GM21619 (cell line): ENCODE measurements around the gene DISC1.
"Not testable (repeated sequence)": the region's sequence is repeated elsewhere in the genome, so short reads cannot be mapped to it uniquely, and the experiment has no call there.

ENCODE experiments used
- ATAC-seq: cut with Tn5 transposase; IDR thresholded peaks from one replicate; pipeline ENCODE4 v1.9.1; 2021; ENCODE audit not compliant: unreplicated experiment

DISC1 gene

DNA sequence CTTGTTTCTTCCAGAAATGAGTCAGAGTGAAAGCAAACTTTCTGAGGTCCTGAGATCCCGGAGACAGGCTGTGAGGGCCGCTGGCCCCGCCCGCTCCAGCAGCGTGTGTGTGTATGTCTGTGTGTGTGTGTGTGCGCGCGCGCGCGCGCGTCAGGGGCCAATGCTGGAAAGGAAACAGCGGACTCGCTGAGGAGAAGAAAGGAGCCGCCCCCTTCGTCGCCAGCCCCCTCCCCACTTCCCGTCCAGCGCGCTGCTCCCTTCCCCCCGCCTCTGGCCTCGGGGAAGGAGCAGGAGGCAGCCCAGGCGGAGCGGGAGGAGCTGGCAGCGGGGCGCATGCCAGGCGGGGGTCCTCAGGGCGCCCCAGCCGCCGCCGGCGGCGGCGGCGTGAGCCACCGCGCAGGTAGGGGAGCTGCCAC is at the start of gene DISC1:
Gene DISC1 (plus strand): TSS at position 256 of the 416 bp plus-strand sequence. CDS start 78 bp downstream, at position 334.
- ATAC-seq: peak; percentile 69

DNA sequence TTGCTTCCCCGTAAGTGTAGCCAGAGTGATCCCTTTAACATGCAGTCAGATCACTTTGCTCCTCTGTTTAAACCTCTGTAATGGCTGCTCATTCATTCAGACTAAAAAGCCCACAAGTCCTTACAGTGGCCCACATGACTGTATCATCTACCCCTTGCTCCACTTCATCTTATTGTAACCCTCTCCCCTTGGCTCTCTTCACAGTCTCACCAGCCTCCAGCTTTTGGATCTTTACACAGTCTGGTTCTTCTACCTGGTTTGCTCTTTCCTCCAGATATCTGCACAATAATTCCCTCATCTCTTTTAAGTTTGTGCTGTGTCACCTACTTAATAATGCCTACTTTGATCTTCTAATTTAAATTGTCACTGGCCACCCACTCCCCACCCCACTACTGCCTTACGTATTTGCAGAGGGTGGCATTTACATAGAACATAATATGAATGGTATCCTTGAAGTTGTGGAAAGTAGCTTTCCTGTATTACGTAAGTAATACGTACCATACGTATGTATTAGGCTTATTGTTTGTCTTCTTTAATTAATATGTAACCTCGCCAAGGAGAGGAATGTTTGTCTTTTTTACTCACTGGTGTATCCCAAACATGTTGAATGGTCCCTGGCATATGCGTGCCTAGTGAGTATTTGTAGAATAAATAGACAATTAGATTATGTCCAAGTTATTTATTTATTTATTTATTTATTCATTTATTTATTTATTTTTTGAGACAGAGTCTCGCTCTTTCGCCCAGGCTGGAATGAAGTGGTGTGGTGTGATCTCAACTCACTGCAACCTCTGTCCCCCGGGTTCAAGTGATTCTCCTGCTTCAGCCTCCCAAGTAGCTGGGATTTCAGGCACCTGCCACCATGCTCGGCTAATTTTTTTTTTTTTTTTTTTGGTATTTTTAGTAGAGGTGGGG is 49.5 kb upstream of the DISC1 start:
- no peak for ATAC-seq

DNA sequence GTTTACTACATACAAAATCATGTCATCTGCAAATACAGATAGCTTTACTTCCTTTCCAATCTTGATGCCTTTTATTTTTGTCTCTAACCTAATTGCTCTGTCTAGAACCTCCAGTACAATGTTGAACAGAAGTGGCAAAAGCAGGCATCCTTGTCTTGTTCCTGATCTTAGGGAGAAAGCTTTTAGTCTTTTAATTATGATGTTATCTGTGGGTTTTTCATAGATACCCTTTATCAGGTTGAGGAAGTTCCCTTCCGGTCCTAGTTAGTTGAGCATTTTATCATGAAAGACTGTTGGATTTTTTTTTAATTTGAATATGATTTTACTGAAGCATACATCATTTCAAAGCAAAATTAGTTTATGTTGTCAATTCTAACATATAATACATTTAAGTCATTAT is 45.7 kb upstream of the DISC1 start:
- no peak for ATAC-seq

DNA sequence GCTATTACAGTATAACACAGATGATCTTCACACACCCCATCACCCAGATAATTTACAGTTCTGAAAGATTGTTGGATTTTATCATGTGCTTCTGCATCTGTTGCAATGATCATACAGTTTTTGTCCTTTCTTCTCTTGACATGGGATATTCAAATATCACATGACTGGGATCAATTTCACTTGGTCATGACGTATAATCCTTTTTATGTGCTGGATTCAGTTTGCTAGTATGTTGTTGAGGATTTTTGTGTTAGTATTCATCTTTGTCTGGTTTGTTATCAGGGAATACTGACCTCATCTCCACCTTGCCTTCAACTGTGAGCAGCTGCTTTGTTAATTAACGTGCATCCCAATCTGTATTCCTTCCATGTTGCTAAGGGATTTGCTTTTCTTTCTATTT is 44.7 kb upstream of the DISC1 start:
- ATAC-seq: no peak

DNA sequence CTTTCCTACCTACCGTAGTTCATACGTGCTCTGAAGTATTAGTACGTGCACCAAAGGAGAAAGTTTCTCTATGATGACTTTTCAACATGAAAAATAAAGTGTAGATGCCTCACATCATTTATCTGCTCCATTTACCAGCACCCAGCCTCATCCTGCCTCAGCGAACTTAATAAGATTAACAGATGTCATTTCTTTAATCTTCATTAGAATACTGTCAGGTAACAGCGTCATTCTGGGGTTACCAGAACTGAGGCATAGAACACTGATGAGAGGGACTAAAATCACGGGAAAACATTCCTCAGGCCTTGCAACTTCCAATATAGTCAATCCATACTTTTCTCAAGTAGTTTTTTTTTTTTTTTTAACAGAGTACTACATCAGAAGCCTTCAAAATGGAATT is 43.2 kb upstream of the DISC1 start:
- ATAC-seq: no peak

DNA sequence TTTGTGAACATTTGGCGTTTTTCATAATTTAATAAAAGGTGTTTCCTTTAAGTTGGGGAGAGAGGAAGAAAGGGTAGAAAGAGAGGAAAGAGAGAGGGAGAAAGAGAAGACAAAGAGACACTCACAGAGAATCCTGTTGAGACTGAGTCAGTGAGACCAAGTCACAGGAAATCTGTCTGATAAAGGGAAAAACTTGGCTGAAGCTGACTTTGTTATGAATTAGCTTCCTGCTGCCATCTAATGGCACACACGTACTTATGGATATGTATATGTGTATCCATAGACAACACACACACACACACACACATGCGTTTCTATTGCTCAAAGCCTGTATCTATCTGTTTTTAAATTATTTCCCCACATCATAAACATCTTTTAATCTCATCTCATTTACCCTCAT is 42.5 kb upstream of the DISC1 start:
- ATAC-seq: no peak

DNA sequence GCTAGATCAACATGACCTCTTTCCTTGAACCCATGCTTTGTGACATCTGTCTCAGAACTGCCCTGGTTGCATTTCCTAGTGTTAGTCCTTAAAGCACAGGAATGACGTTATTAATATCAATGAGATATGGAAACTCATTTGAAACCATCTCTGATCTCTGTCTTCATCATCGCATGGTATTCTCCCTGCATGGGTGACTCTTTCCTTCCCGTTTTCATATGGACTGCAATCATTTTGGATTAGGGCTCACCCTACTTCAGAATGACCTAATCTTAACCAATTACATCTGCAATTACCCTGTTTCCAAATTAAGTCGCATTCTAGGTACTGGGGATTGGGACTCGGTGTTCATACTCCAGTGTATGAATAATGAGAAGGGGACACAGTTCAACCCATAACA is 41.7 kb upstream of the DISC1 start:
- no peak for ATAC-seq

DNA sequence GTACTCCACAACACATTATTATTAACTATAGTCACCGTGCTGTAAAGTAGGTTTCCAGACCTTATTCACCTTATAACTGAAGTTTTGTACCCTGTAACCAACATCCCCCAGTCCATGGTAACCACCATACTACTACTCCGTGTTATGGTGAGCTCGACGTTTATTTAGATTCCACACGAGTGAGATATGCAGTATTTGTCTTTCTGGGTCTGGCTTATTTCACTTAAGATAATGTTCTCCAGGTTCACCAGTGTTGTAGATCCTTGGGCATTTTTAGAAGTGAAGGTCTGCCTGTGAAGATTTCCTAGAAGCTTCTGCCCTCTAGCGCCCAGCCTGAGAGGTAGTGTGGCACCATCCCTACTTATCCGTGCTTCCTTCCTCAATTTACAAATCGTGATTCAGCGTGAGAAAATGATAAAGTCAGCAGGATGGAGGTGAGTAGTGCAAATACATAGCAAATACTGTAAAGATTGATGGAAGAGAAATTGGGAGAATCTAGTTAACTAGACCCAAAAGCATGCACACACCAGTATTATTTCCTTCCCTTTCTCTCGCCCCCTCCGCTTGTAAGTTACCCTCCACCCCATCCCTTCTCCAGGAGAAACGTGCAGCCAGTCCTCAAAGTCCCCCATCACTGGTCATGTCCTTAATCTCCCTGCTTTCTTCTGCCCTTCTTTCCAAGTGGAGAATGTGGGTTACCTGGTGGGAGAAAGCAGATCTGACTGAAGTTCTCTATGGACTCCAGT is 36.0 kb upstream of the DISC1 start:
- peak; percentile 67 for ATAC-seq

DNA sequence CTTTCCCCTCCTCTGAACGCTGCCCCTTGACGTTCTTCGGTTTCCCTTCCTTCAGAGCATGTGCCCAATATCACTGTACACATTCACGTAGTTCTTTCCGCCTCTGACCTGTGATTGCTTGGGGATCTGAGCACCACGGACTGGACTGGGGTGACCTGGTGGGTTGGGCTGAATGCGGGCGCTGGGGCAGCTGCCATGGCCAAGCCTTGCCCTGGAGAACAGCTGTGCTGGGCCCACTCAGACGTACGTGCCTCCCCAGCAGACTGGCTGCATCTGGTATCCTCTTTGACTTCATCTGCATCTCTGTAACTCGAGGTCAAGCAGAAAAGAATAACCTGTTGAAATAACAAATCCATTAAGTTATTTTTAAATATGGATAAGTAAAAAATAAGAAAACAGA is 35.1 kb upstream of the DISC1 start:
- no peak for ATAC-seq

DNA sequence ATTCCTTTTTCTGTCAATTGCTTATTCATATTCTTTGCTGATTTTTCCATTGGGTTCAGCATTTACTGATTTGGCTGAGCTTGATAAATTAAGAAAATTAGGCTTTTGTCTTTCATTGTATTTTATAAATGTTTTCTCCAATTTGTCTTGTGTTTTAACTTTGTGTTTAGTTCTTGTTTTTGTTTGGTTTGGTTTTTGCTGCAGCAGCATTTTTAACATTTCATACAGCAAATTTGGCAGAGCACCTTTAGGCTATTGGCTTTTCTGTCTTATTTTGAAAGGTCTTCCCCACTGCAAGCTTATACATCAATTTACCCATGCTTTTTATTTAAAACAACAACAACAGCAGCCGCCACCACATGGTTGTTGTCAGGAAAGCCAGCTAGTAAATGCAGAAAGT is 33.8 kb upstream of the DISC1 start:
- no peak for ATAC-seq

DNA sequence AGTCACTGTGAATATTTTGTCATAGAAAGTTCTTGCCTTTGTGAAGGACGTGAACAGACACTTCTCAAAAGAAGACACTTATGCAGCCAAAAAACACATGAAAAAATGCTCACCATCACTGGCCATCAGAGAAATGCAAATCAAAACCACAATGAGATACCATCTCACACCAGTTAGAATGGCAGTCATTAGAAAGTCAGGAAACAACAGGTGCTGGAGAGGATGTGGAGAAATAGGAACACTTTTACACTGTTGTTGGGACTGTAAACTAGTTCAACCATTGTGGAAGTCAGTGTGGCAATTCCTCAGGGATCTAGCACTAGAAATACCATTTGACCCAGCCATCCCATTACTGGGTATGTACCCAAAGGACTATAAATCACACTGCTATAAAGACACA is 33.3 kb upstream of the DISC1 start:
- not testable (repeated sequence) for ATAC-seq

DNA sequence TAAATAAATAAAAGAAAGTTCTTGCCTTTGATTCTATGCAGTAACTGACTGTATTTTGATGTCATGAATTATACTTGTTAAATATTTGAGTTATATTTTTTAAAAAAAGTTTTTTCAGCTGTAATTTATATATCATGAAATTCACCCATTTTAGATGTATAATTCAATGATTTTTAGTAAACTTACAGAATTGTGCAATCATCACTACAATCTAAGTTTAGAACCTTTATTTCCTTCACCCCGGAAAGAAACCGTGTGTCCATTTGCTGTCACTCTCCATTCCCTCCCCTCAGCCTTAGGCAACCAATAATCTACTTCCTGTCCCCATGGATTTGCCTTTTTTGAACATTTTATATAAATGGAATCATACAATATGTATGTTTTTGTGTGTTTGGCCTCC is 32.5 kb upstream of the DISC1 start:
- ATAC-seq: no peak

DNA sequence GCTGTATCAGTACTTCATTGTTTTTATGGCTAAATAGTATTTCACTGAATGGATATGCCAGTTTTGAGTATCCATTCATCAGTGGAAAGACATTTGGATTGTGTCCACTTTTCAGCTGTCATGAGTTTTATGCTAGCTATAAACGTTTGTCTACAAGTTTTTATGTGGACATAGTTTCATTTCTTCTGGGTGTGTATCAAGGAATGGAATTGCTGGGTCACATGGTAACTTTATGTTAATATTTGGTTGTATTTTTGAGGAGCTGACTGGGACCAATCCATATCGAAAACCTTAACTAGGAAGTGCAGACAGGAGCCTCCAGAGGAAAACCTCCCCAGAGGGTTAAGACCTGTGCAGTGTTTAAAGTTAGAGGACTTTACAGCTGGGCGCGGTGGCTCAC is 31.8 kb upstream of the DISC1 start:
- no peak for ATAC-seq

DNA sequence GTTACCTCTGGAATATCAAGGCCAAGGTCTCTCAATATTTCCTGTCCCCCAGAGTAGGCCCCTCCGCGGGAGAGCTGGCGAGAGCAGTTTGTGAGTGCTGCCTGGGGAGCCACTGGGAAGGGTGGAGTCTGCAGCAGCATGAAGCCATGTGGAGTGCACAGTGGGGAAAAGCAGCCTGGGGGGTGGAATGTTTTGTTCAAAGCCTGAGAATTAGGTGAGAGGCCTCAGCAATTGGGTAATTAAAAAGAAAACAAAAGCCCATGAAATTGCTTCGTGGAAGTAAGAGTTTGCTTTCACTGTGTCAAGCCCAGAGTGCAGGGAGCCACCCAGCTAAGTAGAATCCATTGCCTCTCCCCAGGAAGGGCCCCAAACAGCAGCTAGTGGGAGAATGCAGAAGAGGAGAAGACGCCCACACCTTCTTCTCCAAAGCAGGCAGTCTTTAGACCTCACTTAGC is 30.2 kb upstream of the DISC1 start:
- no peak for ATAC-seq

DNA sequence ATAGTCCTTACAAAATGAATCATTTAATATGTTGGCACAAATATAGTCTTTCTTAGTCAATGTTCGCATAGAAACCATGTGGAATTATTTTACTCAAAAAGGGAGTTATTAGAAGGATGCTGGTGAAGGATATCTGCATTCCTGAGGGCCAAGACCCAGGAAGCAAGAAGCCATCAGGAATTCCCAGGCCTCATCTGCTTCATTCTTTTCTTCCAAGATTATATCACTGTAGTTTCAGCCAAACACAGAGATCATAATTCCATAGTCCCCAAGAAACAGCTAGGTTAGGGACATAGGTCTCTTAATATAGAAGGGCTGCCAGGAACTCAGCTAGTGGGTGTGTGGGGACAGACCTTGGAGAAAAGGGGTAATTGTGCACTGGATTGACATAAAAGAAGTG is 28.6 kb upstream of the DISC1 start:
- ATAC-seq: no peak

DNA sequence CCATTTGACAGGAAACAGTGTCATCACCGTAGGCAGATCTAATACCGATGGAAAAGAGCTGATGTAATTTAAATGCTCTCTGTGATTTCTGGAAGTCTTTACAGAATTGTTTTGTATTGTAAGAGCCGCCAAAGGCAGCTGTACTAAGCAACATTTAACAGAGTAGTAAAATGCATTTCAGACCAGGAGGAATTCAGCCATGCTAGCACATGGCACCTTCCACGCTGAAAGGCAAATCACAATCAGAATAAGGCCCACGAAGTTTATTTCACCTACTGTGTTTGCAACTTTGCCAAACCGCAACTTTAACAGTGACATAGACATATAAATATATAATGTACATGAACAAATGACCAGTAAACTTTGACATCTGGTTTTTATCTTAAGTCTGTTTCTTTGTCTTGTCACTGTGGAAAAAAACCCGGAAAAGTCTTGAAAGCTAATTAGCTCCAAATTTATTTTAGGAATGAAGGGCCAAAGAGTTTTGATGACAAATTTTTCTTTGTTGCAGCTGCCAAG is 26.1 kb upstream of the DISC1 start:
- no peak for ATAC-seq

DNA sequence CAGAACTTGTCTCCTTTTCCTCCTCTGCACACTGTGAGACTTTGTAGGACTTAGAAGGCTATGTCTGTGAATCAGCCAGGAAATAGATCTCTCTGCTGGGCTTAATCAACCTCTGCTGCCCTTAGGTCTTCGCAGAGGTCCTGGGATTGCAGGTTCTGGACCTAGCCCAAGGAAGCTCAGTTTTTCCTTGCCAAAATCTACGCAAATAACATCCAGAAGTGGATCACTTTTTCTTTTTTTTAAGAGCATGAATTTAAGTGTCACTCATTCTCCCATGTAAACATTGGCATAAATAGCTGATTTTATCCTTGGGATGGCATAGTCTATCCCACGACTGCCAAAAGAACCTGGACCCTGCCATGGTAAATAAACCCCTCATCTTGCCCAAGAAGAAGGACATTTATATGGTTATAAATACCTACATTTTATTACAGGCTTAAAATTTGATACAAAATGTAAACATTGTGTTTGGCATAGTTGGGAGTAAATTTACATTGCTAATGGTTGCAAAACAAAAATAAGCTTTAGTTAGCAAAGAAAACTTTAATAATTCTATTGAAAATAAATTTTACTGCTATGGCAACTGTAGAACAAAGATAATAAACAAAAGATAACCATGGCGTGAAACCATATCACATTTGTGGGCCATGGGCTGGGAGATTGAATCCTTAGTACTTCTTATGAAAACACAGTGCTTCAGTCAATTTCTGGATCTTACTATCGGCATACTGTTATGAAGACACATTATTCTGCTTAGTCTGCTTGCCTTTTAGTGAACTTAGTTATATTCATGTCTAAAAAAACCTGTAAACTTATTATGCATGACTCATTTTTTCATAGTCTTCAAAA is 24.5 kb upstream of the DISC1 start:
- no peak for ATAC-seq

DNA sequence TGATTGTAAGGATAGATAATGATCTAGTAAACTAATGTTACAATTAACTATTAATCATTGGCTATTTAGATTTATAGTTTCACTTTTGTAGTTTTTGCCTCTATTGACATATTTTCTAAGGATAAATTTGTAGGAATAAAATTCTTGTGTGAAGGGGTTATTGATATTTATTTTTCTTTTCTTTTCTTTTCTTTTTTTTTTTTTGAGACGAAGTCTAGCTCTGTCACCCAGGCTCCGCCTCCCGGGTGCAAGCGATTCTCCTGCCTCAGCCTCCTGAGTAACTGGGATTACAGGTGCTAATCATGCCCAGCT is 24.0 kb upstream of the DISC1 start:
- ATAC-seq: no peak

DNA sequence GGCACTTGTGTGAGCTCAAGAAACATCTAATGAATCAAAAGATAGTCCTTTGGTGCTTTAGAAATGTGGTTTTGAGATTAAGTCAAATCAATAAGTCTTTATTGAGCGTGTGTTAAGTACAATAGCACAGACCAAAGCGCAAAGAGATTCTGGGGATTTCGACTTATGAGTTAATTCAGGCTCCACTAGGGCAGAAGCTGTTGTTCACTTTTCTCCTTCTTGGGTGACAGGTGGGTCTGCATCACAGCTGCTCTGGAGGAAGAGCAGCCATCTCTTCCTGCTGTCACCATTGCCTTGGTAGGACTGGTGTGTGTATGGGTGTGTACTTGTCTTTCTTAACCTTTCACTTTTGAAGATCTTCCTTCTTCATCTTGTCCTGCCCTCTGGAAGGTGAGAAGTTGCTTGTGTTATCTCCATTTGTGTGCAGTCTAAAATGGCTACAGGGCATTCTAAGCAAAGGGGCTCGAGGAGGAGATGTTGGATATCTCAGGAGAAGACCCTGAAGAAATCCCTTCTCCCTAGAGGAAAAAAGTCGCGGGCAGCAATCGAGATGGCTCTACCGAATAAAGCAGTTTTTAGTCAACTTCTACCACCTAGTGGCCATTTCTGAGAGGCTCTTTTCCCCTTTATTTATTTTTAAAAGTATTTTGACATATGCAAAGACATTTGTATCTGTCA is 22.9 kb upstream of the DISC1 start:
- peak; percentile 77 for ATAC-seq

DNA sequence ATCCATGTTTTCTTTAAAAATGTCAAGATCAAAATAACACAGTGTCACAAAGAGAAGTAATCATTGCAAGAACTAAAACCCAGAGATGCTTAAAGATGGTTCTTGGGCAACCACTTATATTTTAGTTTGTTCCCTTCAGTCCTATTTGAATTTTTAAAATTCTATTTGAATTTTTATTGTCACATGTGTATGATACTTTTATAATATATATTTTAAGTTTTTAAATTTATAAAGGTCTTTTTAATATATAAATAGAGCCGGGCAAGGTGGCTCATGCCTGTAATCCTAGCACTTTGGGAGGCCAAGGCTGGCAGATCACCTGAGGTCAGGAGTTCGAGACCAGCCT is 22.3 kb upstream of the DISC1 start:
- ATAC-seq: no peak
